ENCODE measurements around the gene CNPY3.

Gene CNPY3

DNA sequence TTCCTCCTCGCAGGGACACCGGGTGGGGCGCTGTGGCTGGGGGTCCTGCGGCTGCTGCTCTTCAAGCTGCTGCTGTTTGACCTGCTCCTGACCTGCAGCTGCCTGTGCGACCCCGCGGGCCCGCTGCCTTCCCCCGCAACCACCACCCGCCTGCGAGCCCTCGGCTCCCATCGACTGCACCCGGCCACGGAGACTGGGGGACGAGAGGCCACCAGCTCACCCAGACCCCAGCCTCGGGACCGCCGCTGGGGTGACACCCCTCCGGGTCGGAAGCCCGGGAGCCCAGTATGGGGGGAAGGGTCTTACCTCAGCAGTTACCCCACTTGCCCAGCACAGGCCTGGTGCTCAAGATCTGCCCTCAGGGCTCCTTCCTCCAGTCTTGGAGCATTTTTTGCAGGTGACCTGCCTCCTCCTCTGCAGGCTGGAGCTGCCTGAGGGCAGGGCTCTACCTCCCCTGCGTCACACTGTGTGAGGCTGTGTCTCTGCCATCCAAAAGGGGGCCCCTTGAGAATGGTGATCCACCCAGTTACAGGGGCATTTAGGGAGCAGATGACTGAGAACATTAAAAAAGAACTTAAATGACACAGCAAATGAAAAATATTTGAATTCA lies 3.9 kb upstream of the CNPY3 start:
- no peak overlapping the region for H3K4me3 ChIP-seq (ENCODE audit: low read length)
- TF ChIP-seq, protein P1, sequence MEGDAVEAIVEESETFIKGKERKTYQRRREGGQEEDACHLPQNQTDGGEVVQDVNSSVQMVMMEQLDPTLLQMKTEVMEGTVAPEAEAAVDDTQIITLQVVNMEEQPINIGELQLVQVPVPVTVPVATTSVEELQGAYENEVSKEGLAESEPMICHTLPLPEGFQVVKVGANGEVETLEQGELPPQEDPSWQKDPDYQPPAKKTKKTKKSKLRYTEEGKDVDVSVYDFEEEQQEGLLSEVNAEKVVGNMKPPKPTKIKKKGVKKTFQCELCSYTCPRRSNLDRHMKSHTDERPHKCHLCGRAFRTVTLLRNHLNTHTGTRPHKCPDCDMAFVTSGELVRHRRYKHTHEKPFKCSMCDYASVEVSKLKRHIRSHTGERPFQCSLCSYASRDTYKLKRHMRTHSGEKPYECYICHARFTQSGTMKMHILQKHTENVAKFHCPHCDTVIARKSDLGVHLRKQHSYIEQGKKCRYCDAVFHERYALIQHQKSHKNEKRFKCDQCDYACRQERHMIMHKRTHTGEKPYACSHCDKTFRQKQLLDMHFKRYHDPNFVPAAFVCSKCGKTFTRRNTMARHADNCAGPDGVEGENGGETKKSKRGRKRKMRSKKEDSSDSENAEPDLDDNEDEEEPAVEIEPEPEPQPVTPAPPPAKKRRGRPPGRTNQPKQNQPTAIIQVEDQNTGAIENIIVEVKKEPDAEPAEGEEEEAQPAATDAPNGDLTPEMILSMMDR (IDR thresholded peaks at IDR 0.05; ENCODE audit: insufficient read depth, low read depth, low read length, missing control alignments) = no peak

GRCh38 chr6:42929821-42930360 lies 611 bp downstream of the CNPY3 start:
- DNase-seq (ENCODE audit: low read depth) = peak; percentile 70
- TF ChIP-seq, protein P1 (IDR thresholded peaks at IDR 0.05; ENCODE audit: insufficient read depth, low read depth, low read length, missing control alignments) = no peak

More for the DNA sequence above, 3.9 kb upstream of the CNPY3 start:
- DNase-seq (ENCODE audit: low read depth) = no peak

DNA sequence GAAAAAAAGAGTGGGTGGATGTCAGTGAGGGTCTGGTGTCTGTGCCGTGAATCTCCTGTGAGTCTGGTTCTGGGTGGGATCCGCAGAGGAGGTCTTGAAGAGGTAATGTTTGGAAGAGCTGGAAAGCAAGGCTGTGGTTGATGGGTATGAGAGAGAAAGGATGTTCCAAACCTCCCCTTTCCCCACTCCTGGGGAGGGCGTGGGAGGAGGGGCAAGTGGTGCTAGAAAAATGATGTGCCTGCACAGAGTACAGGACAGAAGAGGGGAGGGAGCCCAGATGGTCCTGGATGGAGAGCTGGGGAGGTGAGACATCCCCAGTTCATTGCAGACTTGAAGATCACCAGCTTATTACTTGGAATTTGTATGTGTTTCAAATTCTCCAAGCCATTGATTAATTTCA lies 3.1 kb downstream of the CNPY3 start:
- no peak for DNase-seq (ENCODE audit: low read depth)
- no peak overlapping the region for H3K4me3 ChIP-seq (ENCODE audit: low read length)
- TF ChIP-seq, protein P1 (IDR thresholded peaks at IDR 0.05; ENCODE audit: insufficient read depth, low read depth, low read length, missing control alignments) = no peak

More at GRCh38 chr6:42929821-42930360, 611 bp downstream of the CNPY3 start:
- peak overlapping the region; percentile 73 for H3K4me3 ChIP-seq (ENCODE audit: low read length)

GRCh38 chr6:42933205-42933604 lies 3.9 kb downstream of the CNPY3 start:
- no peak overlapping the region for H3K4me3 ChIP-seq (ENCODE audit: low read length)
- no peak for DNase-seq (ENCODE audit: low read depth)
- TF ChIP-seq, protein P1 (IDR thresholded peaks at IDR 0.05; ENCODE audit: insufficient read depth, low read depth, low read length, missing control alignments) = no peak

GRCh38 chr6:42935322-42935721 lies 6.0 kb downstream of the CNPY3 start:
- TF ChIP-seq, protein P1 (IDR thresholded peaks at IDR 0.05; ENCODE audit: insufficient read depth, low read depth, low read length, missing control alignments) = no peak
- DNase-seq (ENCODE audit: low read depth) = no peak
- no peak overlapping the region for H3K4me3 ChIP-seq (ENCODE audit: low read length)

- TF ChIP-seq, protein P1 (IDR thresholded peaks at IDR 0.05; ENCODE audit: insufficient read depth, low read depth, low read length, missing control alignments) = no peak
- no peak for DNase-seq (ENCODE audit: low read depth)
- H3K4me3 ChIP-seq (ENCODE audit: low read length) = no peak overlapping the region
These were observed 7.1 kb downstream of the CNPY3 start for GRCh38 chr6:42936398-42936797.
